T47D (cell line): ENCODE results near the gene BUD23.

Experiments used
- DNase-seq, 2 experiments: peaks; one replicate each; pipeline versions ENCODE4 v3.0.0 to v3.0.0-alpha.2; 2011 to 2012; ENCODE audit warnings: low read depth in 1 of 2, low spot score in 1 of 2
- JUND ChIP-seq: IDR thresholded peaks from 2 replicates; pipeline ENCODE4 v1.6.1; 2012; ENCODE audit warnings: low read depth
- in situ Hi-C: cut with HindIII; loops from 2 replicates; pipeline ENCODE4 v1.10.0; 2016; ENCODE audit warnings: low sequenced_read_pairs, low pct_unique_long_range_greater_than_20kb

BUD23 gene

DNA sequence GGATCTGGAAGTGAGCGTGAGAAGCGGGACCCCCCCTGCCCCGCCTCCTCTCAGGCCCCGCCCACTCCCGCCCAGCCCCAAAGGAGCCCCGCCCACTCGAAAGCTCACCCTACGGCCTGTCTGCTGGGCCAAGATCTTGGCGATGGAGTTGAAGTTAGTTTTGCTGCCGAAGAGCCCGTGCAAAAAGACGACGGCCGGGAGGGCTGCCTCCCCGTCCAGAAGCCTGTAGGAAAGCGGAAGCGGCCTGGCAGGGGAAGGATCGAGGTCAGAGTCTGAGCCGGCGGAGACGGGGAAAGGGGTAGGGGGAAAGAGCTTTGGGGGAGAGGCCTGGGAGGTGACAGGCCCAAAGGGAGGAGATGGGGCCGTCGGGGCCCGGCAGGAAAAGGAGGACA lies 54.8 kb downstream of the BUD23 start:
- TF ChIP-seq JUND = no peak
- peak; percentile 86 to 87 for DNase-seq
- in situ Hi-C loops = no loop called here

DNA sequence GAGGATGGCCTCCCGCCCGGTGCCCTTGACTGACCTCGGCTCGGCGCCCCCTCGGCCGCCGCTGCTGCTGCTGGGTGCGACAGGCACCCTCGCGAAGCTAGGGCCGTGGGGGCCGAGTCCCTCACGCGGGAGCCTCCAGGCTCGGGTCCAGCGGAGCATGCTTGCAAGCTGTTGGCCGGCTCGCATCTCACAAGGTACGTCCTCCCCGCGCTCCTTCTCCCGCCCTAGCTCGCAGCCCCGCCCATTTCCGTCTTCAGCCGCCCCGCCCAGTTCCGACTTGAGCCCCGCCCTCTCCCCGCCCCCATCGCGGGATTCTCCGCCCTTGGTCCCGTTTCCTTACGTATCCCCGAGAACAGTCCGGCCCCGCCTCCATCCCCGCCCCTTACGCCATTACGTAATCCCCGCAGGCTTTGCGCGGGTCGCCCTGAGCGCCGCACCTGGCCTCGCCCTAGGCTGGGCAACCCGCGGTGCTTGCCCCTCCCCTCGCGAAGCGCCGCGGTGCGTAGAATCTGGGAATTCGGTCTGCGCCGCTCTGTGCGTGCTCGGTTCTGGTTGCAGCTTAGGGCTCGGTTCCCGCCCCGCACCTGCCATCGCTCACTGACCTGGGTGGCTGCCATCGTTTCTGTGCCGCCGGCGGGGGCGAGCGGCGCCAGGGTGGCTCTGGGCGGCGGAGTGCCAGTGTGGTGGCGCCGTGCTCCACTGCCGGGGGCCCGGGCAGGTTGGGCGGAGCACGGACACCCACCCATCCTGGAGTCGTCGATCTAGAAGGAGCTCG lies 55.4 kb downstream of the BUD23 start, which contains the start of gene ABHD11:
TSS of gene ABHD11 (minus strand) at position 191 of the 775 bp plus-strand sequence. CDS start at position 159, 32 bp downstream.
- peak; percentile 90 to 99 for DNase-seq
- in situ Hi-C loops = no loop called here
- TF ChIP-seq JUND = no peak

DNA sequence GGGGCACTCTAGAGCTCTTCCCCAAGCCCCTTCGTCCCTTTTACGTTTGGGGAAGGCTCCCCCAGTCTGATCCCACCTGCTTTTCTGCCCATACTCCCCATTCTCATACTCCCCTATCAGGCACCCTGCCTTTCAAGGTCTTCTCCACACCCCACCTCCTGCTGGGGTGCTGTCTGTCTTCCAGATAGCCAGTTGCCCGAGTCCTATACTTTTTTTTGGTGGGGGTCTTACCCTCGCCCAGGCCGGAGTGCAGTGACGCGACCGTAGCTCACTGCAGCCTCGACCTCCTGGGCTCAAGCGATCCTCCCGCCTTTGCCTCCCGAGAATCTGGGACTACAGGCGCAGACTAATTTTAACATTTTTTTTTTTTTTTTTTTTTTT lies 56.0 kb downstream of the BUD23 start:
- in situ Hi-C loops = no loop called here

DNA sequence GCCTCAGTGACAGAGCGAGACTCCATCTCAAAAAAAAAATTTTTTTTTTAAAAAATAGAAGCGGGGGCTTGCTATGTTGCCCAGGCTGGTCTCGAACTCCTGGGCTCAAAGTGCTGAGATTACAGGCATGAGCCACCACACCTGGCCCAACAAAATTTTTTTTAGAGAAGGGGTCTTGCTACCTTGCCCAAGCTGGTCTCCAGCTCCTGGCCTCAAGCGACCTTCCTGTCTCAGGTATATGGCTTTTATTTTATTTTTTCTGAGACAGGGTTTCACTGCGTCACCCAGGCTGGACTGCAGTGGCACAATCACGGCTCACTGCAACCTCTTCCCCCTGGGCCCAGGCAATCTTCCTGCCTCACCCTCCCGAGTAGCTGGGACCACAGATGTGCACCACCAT lies 56.8 kb downstream of the BUD23 start:
- DNase-seq = no peak
- in situ Hi-C loops = no loop called here
- TF ChIP-seq JUND = no peak

More for the DNA sequence above, 56.0 kb downstream of the BUD23 start:
- DNase-seq = no peak
- TF ChIP-seq JUND = no peak

DNA sequence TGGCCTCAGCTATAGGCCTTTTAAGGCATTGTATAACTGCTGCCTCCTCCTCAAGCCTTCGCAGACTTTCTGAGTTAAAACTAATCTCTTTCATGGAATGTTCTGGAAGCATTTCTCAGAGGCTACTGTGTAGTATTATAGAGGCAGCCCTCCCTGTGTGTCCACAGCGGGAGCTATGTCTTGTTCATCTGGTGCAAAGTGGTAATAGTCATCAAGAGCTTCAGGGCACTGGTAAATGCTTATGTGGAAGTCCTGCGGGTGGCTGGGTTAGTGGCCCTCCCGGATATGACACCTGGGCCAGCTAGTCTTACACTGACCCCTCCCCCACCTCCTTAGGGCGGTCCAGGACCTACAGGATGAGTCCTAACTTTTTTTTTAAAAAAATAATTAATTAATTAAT lies 57.4 kb downstream of the BUD23 start:
- no peak for TF ChIP-seq JUND
- peak in 1 of 2 experiments; percentile 87 for DNase-seq
- in situ Hi-C loops = no loop called here

DNA sequence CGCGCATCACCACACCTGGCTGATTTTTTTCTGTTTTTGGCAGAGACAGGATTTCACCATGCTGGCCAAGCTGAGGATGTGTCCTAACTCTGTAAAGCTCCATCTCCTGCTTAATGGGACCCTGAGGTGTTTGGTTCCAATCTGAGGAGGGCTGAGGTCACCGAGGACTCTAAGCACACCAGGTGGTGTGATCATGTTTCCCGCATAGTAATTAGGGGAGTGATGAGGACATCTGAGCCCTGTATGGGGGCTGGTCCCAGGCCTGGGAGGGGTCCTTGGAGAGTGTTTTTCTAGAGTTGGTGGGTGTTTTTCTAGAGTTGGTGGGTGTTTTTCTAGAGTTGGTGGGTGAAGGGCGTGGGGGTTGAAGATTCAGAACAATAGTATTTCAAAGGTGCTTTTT lies 58.2 kb downstream of the BUD23 start:
- in situ Hi-C loops = no loop called here
- no peak for TF ChIP-seq JUND
- DNase-seq = peak in 1 of 2 experiments; percentile 61

DNA sequence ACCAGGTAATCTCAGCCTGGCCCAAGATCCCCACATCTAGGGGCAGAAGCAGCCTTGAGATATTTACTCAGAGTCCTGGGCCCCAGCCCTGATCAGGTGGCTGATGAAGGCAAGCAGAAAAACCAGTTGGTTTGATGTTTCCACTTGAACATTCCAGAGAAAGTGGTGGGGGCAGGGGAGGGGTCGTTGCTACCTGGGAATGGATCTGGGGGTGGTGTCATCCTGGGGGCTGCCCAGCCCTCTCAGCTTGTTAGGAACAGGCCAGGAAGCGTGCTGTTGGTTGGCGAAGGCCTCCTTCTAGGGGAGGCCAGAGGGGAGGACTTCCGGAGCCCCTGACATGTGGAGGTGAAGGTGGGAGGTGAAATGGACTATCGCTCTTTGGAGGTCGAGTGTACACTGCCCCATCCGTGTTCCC lies 58.9 kb downstream of the BUD23 start:
- peak in 1 of 2 experiments; percentile 94 for DNase-seq
- in situ Hi-C loops = no loop called here
- TF ChIP-seq JUND = 0 out of 2 replicates have a peak, but pooled peaks have one; percentile 76

DNA sequence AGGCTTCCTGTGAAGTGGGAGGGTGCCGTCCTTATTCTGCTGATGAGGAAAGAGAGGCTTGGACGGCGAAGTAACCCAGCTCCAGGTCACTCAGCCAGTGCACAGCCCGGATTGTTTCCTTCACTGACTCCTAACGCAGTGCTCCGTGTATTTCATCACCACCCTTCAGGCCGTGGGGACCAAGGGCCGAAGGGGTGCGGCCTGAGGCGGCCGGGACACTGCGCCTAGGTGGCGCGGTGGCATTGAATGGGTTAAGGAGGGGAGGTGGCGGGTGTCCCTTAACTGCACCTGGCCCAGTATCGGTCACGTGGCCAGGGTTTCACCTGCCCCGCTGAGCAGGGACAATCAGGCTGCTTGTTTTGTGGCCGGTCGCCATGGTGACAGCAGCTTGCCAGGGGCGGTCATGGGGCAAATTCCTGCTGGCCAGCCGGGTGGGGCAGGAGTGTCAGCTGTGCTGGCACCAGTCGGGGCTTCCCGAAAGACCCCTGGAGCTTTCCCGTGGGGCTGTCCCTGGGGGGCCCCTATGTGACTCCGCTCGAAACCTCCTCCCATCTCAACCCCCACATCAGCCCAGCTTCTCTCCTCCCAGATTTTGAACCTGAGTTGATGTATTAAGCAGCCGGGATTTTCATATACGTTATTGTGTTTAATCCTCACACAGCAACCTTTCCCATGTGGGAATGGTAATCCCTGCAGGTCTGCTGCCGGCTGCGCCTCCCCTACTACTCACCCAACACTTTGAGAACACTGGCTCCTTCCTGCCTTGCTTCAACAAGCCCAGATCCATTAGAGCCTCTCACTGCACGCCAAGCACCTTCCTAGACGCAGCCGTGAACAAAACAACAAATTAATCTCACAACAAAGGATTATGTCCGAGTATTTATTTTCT lies 59.6 kb downstream of the BUD23 start:
- DNase-seq = peak; percentile 82 to 99
- TF ChIP-seq JUND = no peak
- in situ Hi-C loops = no loop called here

DNA sequence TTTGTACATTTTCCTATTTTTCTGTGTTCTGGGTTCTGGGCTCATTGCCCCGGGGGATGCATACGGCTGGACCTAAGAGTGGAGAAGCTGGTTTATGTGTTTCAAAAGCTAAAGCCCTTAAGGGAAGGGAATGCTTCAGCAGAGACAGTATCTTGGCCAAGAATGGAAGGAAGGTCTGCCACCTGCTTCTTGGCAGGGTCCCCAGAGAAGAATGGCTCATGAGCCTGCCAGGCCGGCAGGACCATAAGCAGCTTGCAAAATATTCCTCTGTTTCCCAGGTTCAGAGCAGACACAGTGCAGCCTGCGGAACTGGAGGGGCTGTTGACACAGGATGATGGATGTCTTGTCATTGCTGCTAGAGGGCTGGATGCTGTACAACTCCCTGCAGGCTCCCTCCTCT lies 63.0 kb downstream of the BUD23 start:
- peak in 1 of 2 experiments; percentile 98 for DNase-seq
- in situ Hi-C loops = no loop called here

More for the DNA sequence above, 63.0 kb downstream of the BUD23 start:
- peak; percentile 67; the same call in 1 of the 2 replicates for TF ChIP-seq JUND
